NK-92 (cell line): ENCODE results near the gene PCDHGA1.
"Not testable (repeated sequence)": the region's sequence is repeated elsewhere in the genome, so short reads cannot be mapped to it uniquely, and the experiment has no call there.

Experiments
- DNase-seq: peaks from one replicate; lab custom pipeline; 2025; ENCODE audit not compliant: unreplicated experiment; lab: John Stamatoyannopoulos, UW

Gene PCDHGA1

DNA sequence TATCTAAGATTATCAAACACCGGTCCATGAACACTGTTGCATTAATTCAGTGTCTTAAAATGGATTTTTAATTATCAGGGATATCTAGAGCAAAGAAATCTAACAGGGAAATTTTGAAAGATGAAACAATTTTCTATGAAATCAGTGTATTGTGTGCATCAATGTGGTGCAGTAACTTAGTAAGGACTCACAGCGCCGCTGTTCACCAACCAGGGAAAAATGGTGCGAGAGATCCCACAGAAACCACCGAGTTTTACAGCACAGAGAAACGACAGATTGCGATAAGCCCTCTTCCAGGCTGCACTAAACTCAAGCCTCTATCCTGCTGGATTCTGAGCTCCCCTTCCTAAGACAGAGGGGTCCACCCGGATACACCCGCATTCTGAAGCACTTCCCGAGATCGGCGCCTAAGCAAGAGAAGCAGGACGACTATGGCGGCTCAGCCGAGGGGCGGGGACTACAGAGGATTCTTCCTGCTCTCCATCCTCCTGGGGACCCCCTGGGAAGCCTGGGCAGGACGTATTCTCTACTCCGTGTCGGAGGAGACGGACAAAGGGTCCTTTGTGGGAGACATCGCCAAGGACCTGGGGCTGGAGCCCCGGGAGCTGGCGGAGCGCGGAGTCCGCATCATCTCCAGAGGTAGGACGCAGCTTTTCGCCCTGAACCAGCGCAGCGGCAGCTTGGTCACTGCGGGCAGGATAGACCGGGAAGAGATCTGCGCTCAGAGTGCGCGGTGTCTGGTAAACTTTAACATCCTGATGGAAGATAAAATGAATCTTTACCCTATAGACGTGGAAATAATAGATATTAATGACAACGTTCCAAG is 52.4 kb downstream of the PCDHGA1 start, which contains the start of gene PCDHGA7:
Gene PCDHGA7 (plus strand): TSS at position 274 of the 826 bp plus-strand sequence. CDS start 158 bp downstream, at position 432.
- no peak for DNase-seq

DNA sequence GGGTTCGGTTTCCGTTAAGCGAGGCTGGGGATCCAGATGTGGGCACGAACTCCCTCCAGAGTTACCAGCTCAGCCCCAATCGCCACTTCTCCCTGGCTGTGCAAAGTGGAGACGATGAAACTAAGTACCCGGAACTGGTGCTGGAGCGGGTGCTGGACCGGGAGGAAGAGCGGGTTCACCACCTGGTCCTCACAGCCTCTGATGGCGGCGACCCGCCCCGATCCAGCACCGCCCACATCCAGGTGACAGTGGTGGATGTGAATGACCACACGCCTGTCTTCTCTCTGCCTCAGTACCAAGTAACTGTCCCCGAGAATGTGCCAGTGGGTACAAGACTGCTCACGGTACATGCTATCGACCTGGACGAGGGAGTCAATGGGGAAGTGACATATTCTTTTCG is 53.0 kb downstream of the PCDHGA1 start:
- no peak for DNase-seq

DNA sequence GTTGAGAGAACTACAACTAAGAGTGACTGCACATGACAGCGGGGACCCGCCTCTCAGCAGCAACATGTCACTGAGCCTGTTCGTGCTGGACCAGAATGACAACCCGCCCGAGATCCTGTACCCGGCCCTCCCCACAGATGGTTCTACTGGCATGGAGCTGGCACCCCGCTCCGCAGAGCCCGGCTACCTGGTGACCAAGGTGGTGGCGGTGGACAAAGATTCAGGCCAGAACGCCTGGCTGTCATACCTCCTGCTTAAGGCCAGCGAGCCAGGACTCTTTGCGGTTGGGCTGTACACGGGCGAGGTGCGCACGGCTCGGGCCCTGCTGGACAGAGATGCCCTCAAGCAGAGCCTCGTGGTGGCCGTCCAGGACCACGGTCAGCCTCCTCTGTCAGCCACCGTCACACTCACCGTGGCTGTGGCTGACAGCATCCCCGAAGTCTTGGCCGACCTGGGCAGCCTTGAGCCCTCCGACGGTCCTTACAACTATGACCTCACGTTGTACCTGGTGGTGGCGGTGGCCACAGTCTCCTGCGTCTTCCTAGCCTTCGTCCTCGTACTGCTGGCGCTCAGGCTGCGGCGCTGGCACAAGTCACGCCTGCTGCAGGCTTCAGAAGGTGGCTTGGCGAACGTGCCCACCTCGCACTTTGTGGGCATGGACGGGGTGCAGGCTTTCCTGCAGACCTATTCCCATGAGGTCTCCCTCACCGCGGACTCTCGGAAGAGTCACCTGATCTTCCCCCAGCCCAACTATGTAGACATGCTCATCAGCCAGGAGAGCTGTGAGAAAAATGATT is 54.4 kb downstream of the PCDHGA1 start:
- no peak for DNase-seq

DNA sequence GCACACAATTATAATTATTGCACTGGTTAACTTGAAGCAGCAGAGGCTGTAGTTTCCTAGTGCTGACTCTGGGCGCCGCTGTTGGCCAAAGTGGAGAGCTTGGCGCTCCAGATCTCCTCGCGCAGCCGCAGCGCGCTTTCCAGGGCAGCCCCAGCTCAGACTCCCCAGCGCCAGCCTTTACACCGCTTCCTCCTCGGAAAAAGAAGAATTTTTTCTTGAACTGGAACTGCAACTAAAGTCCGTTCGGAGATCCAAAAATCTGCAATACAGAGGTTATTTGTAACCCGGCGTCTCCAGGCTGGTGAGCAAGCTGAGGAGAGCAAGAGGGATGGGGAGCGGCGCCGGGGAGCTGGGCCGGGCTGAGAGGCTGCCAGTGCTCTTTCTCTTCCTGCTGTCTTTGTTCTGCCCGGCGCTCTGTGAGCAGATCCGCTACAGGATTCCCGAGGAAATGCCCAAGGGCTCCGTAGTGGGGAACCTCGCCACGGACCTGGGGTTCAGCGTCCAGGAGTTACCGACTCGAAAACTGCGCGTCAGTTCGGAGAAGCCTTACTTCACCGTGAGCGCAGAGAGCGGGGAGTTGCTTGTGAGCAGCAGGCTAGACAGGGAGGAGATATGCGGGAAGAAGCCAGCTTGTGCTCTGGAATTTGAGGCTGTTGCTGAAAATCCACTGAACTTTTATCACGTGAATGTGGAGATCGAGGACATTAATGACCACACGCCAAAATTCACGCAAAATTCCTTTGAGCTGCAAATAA is 57.4 kb downstream of the PCDHGA1 start, which contains the start of gene PCDHGB4:
Gene PCDHGB4 (plus strand): TSS at position 142 of the 755 bp plus-strand sequence. CDS start 187 bp downstream, at position 329.
- DNase-seq = not testable (repeated sequence)

DNA sequence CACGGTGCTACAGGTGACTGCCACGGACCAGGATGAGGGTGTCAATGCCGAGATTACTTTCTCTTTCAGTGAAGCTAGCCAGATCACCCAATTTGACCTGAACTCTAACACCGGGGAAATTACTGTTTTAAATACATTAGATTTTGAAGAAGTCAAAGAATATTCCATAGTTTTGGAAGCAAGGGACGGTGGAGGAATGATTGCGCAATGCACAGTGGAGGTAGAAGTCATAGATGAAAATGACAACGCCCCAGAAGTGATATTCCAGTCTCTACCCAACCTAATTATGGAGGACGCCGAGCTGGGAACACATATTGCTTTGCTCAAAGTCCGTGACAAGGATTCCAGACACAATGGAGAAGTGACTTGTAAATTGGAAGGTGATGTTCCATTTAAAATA is 58.3 kb downstream of the PCDHGA1 start:
- DNase-seq = no peak

DNA sequence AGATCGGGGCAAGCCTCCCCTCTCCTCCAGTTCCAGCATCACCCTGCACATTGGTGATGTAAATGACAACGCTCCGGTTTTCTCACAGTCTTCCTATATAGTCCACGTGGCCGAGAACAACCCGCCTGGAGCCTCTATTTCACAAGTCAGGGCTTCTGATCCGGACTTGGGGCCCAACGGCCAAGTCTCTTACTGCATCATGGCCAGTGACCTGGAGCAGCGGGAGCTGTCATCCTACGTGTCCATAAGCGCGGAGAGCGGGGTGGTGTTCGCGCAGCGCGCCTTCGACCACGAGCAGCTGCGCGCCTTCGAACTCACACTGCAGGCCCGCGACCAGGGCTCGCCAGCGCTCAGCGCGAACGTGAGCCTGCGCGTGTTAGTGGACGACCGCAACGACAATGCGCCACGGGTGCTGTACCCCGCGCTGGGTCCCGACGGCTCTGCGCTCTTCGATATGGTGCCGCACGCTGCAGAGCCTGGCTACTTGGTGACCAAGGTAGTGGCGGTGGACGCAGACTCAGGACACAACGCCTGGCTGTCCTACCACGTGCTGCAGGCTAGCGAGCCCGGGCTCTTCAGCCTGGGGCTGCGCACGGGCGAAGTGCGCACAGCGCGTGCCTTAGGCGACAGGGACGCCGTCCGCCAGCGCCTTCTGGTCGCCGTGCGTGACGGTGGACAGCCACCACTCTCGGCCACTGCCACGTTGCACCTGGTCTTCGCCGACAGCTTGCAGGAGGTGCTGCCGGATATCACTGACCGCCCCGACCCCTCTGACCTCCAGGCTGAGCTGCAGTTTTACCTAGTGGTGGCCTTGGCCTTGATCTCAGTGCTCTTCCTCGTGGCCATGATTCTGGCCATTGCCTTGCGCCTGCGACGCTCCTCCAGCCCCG is 59.1 kb downstream of the PCDHGA1 start:
- DNase-seq = no peak

DNA sequence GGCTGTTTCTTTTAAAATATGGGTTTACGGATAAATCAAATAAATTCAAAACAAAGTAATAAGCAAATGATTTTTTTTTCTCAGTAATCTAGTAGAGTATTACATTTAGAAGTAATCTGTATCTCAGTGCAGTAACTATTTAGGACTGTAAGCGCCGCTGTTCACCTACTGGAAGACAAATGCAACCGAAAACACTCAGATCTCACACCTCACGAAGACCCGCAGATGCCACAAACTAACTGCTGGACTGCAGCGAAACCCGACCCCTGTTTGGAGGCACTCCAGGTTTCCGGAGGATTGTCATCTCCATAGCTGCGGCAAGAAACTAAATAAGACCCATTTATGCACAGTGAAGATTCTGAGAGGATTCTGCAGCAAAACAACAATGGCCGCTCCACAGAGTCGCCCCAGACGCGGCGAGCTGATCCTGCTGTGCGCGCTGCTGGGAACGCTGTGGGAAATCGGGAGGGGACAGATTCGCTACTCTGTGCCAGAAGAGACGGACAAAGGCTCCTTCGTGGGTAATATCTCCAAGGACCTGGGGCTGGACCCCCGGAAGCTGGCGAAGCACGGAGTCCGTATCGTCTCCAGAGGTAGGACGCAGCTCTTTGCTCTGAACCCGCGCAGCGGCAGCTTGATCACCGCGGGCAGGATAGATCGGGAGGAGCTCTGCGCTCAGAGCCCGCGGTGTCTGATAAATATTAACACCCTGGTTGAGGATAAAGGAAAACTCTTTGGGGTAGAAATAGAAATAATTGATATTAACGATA is 62.3 kb downstream of the PCDHGA1 start, which contains the start of gene PCDHGA8:
Gene PCDHGA8 (plus strand): TSS at position 205 of the 770 bp plus-strand sequence. CDS start 181 bp downstream, at position 386.
- DNase-seq = no peak

DNA sequence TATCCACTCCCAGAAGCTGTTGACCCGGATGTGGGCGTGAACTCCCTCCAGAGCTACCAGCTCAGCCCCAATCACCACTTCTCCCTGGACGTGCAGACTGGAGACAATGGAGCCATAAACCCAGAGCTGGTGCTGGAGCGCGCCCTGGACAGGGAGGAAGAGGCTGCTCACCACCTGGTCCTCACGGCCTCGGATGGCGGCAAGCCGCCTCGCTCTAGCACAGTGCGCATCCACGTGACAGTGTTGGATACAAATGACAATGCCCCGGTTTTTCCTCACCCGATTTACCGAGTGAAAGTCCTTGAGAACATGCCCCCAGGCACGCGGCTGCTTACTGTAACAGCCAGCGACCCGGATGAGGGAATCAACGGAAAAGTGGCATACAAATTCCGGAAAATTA is 63.0 kb downstream of the PCDHGA1 start:
- DNase-seq = no peak

DNA sequence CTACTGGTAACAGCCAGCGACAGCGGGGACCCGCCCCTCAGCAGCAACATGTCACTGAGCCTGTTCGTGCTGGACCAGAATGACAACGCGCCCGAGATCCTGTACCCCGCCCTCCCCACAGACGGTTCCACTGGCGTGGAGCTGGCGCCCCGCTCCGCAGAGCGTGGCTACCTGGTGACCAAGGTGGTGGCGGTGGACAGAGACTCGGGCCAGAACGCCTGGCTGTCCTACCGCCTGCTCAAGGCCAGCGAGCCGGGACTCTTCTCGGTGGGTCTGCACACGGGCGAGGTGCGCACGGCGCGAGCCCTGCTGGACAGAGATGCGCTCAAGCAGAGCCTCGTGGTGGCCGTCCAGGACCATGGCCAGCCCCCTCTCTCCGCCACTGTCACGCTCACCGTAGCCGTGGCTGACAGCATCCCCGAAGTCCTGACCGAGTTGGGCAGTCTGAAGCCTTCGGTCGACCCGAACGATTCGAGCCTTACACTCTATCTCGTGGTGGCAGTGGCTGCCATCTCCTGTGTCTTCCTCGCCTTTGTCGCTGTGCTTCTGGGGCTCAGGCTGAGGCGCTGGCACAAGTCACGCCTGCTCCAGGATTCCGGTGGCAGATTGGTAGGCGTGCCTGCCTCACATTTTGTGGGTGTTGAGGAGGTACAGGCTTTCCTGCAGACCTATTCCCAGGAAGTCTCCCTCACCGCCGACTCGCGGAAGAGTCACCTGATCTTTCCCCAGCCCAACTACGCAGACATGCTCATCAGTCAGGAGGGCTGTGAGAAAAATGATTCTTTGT is 64.3 kb downstream of the PCDHGA1 start:
- not testable (repeated sequence) for DNase-seq

DNA sequence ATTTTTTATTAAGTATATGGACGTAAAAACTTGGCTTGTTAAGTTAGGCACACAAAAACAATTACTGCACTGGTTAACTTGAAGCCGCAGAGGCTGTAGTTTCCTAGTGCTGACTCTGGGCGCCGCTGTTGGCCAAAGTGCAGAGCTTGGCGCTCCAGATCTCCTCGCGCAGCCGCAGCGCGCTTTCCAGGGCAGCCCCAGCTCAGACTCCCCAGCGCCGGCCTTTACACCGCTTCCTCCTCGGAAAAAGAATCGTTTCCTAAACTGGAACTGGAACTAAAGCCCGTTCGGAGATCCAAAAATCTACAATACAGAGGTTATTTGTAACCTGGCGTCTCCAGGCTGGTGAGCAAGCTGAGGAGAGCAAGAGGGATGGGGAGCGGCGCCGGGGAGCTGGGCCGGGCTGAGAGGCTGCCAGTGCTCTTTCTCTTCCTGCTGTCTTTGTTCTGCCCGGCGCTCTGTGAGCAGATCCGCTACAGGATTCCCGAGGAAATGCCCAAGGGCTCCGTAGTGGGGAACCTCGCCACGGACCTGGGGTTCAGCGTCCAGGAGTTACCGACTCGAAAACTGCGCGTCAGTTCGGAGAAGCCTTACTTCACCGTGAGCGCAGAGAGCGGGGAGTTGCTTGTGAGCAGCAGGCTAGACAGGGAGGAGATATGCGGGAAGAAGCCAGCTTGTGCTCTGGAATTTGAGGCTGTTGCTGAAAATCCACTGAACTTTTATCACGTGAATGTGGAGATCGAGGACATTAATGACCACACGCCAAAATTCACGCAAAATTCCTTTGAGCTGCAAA is 67.6 kb downstream of the PCDHGA1 start, which contains the start of gene PCDHGB5:
Gene PCDHGB5 (plus strand): TSS at position 192 of the 796 bp plus-strand sequence. CDS start 181 bp downstream, at position 373.
- not testable (repeated sequence) for DNase-seq

DNA sequence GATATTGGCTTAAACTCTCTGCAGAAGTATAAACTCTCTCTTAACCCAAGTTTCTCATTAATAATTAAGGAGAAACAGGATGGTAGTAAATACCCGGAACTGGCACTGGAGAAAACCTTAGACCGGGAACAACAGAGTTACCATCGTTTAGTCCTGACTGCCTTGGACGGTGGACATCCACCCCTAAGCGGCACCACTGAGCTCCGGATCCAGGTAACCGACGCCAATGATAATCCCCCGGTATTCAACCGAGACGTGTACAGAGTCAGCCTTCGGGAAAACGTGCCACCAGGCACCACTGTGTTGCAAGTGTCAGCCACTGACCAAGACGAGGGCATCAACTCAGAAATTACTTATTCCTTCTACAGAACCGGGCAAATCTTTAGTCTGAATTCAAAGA is 68.3 kb downstream of the PCDHGA1 start:
- no peak for DNase-seq

DNA sequence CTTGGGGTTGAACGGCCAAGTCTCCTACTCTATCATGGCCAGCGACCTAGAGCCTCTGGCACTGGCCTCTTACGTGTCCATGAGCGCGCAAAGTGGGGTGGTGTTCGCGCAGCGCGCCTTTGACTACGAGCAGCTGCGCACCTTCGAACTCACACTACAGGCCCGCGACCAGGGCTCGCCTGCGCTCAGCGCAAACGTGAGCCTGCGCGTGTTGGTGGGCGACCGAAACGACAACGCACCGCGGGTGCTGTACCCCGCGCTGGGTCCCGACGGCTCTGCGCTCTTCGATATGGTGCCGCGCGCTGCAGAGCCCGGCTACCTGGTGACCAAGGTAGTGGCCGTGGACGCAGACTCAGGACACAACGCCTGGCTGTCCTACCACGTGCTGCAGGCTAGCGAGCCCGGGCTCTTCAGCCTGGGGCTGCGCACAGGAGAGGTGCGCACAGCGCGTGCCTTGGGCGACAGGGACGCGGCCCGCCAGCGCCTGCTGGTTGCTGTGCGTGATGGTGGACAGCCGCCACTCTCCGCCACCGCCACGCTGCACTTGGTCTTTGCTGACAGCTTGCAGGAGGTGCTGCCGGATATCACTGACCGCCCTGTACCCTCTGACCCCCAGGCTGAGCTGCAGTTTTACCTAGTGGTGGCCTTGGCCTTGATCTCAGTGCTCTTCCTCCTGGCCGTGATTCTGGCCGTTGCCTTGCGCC is 69.4 kb downstream of the PCDHGA1 start:
- DNase-seq = no peak

DNA sequence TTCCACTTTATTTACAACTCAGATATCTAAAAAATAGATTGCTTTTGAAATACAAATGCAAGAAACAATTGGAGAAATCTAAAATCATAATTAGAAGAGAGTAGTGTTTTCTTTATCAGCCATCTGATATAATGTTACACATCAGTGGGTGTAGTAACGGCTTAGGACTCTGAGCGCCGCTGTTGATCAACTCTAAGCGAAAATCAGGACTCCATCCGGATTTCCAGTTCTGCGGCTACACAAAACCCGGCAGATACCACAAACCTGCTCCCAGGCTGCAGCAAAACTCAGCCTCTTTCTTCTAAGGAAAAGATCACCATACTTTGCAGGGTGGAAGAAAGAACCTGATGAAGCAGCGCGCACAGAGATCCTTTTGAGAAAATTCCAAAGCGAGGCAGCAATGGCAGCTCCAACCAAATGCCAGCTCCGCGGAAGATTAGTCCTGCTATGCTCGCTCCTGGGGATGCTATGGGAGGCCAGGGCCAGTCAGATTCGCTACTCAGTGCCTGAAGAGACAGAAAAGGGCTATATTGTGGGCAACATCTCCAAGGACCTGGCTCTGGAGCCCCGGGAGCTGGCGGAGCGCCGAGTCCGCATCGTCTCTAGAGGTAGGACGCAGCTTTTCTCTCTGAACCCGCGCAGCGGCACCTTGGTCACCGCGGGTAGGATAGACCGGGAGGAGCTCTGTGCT is 72.4 kb downstream of the PCDHGA1 start, which contains the start of gene PCDHGA9:
Gene PCDHGA9 (plus strand): TSS at position 226 of the 691 bp plus-strand sequence. CDS start 175 bp downstream, at position 401.
- no peak for DNase-seq

DNA sequence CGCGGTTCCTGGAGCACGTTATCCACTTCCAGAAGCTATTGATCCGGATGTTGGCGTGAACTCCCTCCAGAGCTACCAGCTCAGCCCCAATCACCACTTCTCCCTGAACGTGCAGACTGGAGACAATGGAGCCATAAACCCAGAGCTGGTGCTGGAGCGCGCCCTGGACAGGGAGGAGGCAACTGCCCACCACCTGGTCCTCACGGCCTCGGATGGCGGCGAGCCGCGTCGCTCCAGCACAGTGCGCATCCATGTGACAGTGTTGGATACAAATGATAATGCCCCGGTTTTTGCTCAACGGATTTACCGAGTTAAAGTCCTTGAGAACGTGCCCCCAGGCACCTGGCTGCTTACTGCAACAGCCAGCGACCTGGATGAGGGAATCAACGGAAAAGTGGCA is 73.1 kb downstream of the PCDHGA1 start:
- DNase-seq = no peak

DNA sequence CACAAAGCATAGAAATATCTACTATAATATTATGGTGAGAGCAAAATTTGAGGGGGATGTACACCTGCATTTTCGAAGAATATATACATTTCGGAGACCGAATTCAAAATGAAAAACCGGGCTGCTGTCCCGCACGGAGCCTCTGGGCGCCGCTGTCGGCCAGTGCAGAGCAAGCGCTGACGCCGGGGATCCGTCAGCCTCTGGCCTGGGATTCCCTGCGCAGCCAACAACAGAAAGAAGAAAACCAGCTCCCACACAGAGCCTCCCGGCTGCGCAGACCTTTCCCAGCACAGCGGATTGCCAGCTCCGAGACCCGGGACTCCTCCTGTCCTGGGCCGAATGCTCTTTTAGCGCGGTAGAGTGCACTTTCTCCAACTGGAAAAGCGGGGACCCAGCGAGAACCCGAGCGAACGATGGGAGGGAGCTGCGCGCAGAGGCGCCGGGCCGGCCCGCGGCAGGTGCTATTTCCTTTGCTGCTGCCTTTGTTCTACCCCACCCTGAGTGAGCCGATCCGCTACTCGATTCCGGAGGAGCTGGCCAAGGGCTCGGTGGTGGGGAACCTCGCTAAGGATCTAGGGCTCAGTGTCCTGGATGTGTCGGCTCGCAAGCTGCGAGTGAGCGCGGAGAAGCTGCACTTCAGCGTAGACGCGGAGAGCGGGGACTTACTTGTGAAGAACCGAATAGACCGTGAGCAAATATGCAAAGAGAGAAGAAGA is 77.6 kb downstream of the PCDHGA1 start, which contains the start of gene PCDHGB6:
Gene PCDHGB6 (plus strand): TSS at position 232 of the 716 bp plus-strand sequence. CDS start 182 bp downstream, at position 414.
- not testable (repeated sequence) for DNase-seq
